ENCODE results near the gene KRT40. TPM values are rescaled to one million over a fixed set of nuclear protein-coding genes. Genes with fewer than 3 reads are reported as not detected.
"Not testable (repeated sequence)": the region's sequence is repeated elsewhere in the genome, so short reads cannot be mapped to it uniquely, and the experiment has no call there.

Gene KRT40
- total and polyA plus RNA-seq, 9 of the 15 experiments (the other 6 are each of a cell fraction or from before 2014, with no cell fraction given), result not detected

GRCh38 chr17:41001795-41002194, 17.7 kb upstream of the KRT40 start:
- ChIA-PET POLR2A (no interaction called here), CTCF (ENCODE audit: low intra/inter-chr PET ratio) (no interaction called here)
- FAIRE-seq (no peak), ATAC-seq (no peak), DNase-seq (ENCODE audit: extremely low read depth in 1 of 4, low spot score in 3 of 4) (no peak)
- BruUV-seq (replicated peaks), result no TSS peak
- TF ChIP-seq, protein P1, sequence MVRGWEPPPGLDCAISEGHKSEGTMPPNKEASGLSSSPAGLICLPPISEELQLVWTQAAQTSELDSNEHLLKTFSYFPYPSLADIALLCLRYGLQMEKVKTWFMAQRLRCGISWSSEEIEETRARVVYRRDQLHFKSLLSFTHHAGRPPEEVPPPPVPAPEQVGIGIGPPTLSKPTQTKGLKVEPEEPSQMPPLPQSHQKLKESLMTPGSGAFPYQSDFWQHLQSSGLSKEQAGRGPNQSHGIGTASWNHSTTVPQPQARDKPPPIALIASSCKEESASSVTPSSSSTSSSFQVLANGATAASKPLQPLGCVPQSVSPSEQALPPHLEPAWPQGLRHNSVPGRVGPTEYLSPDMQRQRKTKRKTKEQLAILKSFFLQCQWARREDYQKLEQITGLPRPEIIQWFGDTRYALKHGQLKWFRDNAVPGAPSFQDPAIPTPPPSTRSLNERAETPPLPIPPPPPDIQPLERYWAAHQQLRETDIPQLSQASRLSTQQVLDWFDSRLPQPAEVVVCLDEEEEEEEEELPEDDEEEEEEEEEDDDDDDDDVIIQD (CRISPR knock-in tag; IDR thresholded peaks at IDR 0.05), result no peak
- peak; percentile 76 for TF ChIP-seq PKNOX1 (IDR thresholded peaks at IDR 0.05)
- Histone ChIP-seq H3K27me3 (ENCODE audit: control insufficient read depth in 2 of 2, insufficient read depth in 2 of 2, low read length in 2 of 2) (peaks cover 0 to 9% of the 10 kb centered on the region in 2 experiments; a peak in 3 of 5 replicates), H3K9me3 (replicated peaks; ENCODE audit: control insufficient read depth, insufficient read depth, low read depth, low read length) (no peaks in the 10 kb centered on the region), H3K27ac (ENCODE audit: extremely low read depth, low read depth, low read length) (no peak overlapping the region), H4K20me1 (replicated peaks; ENCODE audit: control insufficient read depth, insufficient read depth, low read length) (no peaks in the 10 kb centered on the region), H3K36me3 (ENCODE audit: control insufficient read depth, insufficient read depth, low read length) (no peaks in the 10 kb centered on the region), H3K4me1 (replicated peaks in 1 of 2; ENCODE audit: control insufficient read depth in 2 of 2, insufficient read depth in 2 of 2, low read length in 2 of 2) (no peaks in the 10 kb centered on the region; a peak in 1 of 5 replicates), H3K4me2 (ENCODE audit: insufficient read depth, low read length) (no peak overlapping the region), H3K9ac (ENCODE audit: insufficient read depth in 1 of 2, low read depth in 2 of 2, low read length in 2 of 2) (no peak overlapping the region), H3K9me1 (ENCODE audit: control insufficient read depth, insufficient read depth, low read length) (no peaks in the 10 kb centered on the region), H2AFZ (ENCODE audit: low read depth, low read length) (no peak overlapping the region), H3K79me2 (ENCODE audit: control insufficient read depth, insufficient read depth, low read length) (no peaks in the 10 kb centered on the region), H3K4me3 (no peak overlapping the region)
- intact Hi-C loops (cut with micrococcal nuclease) (no loop called here), in situ Hi-C loops (cut with MboI) (no loop called here)
- 0% methylated on average over 3 of the region's 4 CpGs for WGBS (ENCODE audit: insufficient coverage, low coverage, missing lambda C conversion rate)

DNA sequence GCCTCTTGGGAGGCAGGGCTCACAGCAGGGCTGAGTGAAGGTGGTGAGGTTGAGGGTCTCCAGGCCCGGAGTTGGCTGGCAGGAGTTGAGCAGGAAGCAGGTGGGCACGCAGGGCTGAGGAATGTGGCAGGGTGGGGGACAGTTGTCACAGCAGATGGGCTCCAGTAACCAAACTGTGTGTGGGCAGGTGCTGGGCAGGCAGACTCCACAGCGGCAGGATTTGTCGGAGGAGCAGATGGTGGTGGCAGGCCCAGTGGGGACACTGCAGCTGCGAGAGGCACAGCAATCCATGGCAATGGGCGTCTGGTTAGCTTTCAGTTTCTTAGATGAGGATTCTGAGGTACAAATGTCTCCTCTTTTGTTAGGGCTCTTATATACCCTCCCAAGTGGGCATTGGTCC, 15.4 kb upstream of the KRT40 start, which contains the start of gene KRTAP3-2:
TSS of gene KRTAP3-2 (minus strand) at position 344 of the 400 bp plus-strand sequence. CDS start at position 291, 53 bp downstream.
- H2AFZ ChIP-seq (ENCODE audit: low read depth, low read length); CTCF ChIA-PET (ENCODE audit: low intra/inter-chr PET ratio); H3K9me1 ChIP-seq (ENCODE audit: control insufficient read depth, insufficient read depth, low read length); POLR2A ChIA-PET; intact Hi-C loops (cut with micrococcal nuclease); BruUV-seq (replicated peaks); H3K79me2 ChIP-seq (ENCODE audit: control insufficient read depth, insufficient read depth, low read length); ATAC-seq; H3K27me3 ChIP-seq (ENCODE audit: control insufficient read depth in 2 of 2, insufficient read depth in 2 of 2, low read length in 2 of 2); H3K36me3 ChIP-seq (ENCODE audit: control insufficient read depth, insufficient read depth, low read length); FAIRE-seq; DNase-seq (ENCODE audit: extremely low read depth in 1 of 4, low spot score in 3 of 4); H4K20me1 ChIP-seq (replicated peaks; ENCODE audit: control insufficient read depth, insufficient read depth, low read length); in situ Hi-C loops (cut with MboI); H3K9me3 ChIP-seq (replicated peaks; ENCODE audit: control insufficient read depth, insufficient read depth, low read depth, low read length); H3K27ac ChIP-seq (ENCODE audit: extremely low read depth, low read depth, low read length); H3K4me3 ChIP-seq; H3K9ac ChIP-seq (ENCODE audit: insufficient read depth in 1 of 2, low read depth in 2 of 2, low read length in 2 of 2); H3K4me2 ChIP-seq (ENCODE audit: insufficient read depth, low read length); H3K4me1 ChIP-seq (replicated peaks in 1 of 2; ENCODE audit: control insufficient read depth in 2 of 2, insufficient read depth in 2 of 2, low read length in 2 of 2): not testable (repeated sequence)
- 2% methylated on average over 5 of the region's 6 CpGs for WGBS (ENCODE audit: insufficient coverage, low coverage, missing lambda C conversion rate)

Data from K562 (cell line).